ENCODE measurements around the gene FRMD4A.
"Not testable (repeated sequence)": the region's sequence is repeated elsewhere in the genome, so short reads cannot be mapped to it uniquely, and the experiment has no call there.

FRMD4A gene

DNA sequence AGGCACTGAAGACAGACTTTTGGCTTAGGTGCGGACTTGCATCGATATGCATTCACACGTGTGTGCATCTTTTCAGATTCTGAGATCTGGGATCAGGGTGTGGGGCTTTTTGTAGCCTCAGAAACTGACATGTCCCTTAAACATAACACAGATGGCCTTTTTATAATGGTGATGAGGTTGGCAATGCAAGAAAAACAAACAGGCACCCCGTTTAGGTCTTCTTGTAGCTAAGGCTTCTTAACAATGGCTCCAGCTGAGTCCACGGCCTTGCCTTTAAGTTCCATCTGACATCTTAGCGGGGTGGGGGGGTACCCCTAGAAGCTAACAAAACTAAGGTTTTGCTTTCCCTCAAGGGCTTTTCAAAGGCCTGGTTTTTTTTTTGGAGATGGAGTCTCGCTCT, 597.7 kb downstream of the FRMD4A start:
- no peak for FAIRE-seq

DNA sequence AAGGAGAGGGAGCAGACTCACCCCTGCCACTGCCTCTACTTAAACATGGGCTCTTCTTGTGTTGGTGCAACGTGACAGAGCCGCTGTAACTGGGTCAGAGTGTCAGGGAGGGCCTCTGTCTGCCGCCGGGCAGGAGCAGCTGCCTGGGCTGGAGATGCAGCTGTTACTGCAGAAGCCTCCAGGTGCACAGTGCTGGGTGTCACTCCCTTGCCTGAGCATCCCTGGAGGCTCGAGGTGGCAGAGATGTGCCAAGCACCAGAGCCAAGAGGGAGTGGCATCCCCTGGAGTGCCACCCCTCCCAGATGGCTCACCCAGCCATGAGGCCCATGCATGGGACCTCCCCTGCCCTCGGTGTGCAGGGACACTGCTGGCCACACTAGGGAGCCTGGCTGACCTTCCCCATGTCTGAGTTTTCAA, 598.3 kb downstream of the FRMD4A start:
- FAIRE-seq: no peak

- no peak for FAIRE-seq
Measured at GRCh38 chr10:13731799-13732198, 598.9 kb downstream of the FRMD4A start.

DNA sequence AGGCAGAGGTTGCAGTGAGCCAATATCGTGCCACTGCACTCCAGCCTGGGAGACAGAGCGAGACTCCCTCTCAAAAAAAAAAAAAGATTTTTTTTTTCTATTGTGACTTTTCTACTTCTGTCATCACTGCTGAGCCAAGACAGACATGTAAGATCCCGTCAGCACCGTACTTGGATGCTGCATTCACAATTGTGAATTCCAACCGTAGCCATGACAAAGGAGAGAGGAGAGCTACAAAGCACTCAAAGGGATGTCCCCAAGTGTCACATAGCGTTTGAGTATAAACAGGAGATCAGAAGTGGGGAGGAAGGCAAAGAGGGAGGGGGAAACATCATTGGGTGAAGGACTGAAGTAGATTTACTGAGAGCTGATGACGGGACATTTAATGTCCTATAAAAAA, 599.8 kb downstream of the FRMD4A start:
- FAIRE-seq: no peak

DNA sequence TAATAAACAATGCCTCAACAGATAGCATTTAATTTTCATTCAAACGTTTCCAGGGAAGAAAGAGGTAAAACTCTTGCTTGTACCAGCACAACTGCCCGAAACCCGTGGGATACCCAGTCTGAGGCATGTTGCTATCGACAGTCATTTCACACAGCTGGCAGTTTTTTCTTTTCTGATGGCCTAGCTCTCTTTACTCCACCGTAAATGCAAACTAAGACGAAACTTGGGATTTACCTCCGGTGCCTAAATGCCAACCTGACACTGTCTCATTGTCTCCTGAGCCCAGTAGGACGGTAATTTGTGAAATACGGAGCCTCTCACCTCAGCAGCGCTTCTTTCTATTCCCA, 600.4 kb downstream of the FRMD4A start:
- no peak for FAIRE-seq

- no peak for FAIRE-seq
Measured at GRCh38 chr10:13729586-13730305, 601.0 kb downstream of the FRMD4A start.

DNA sequence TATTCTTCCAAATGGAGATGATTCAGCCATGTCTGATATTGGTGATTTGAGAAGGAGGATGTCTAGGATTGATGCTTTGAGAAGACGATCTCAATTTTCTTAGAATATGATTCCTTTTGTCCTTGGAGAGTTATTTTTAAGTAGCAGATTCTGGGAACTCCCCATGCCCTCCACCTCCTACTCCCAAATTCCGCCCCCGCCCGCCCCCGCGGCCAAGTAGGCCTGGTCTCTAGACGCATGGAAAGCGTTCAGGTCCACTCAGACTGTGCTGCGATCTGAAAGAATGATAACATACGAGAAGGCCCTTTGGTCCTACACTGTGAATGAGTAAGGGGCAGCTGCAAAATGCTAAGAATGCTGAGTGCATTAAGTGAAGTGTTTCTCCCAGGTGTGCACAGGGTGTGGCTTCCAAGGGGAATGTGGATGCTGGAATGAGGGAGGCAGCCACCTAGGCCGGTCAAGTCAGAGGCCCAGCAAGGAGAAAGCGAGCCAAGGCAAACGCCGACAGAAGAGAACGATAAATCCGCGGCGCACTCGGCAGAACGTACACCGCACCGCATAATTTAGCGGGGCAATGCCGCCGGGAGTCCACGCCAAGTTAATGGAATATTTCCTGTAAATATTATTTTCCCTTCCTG, 601.7 kb downstream of the FRMD4A start:
- FAIRE-seq: no peak

- no peak for FAIRE-seq
Measured at GRCh38 chr10:13725594-13725993, 605.1 kb downstream of the FRMD4A start.

- FAIRE-seq: peak; percentile 93
Measured at GRCh38 chr10:13724484-13724883, 606.2 kb downstream of the FRMD4A start.

DNA sequence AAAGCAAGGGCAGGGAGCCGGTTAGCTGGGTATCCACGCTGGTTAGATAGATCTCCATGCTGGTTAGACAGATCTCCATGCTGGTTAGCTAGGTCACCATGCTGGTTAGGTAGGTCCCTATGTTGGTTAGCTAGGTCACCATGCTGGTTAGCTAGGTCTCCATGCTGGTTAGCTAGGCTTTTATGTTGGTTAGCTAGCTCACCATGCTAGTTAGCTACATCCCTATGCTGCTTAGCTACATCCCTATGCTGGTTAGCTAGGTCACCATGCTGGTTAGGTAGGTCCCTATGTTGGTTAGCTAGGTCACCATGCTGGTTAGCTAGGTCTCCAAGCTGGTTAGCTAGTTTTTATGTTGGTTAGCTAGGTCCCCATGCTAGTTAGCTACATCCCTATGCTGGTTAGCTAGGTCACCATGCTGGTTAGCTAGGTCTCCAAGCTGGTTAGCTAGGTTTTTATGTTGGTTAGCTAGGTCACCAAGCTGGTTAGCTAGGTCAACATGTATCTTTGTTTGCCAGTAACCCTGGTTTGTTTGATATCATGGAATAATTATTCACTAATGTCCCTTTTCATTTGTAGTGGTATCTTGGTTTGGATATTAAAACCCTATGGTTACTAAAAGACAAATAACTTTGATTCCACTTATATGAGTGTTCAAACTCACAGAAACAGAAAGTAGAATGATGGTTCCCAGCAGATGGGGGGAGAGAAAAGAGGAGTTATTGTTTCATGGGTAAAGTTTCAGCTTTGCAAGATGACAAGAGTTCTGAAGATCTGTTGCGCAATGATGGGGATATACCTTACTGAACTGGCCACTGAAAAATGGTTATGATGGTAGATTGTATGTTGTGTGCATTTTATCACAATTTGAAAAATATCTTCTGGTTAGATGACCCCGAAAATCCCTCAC, 607.7 kb downstream of the FRMD4A start:
- no peak for FAIRE-seq

- no peak for FAIRE-seq
Measured at GRCh38 chr10:13721486-13721885, 609.2 kb downstream of the FRMD4A start.

DNA sequence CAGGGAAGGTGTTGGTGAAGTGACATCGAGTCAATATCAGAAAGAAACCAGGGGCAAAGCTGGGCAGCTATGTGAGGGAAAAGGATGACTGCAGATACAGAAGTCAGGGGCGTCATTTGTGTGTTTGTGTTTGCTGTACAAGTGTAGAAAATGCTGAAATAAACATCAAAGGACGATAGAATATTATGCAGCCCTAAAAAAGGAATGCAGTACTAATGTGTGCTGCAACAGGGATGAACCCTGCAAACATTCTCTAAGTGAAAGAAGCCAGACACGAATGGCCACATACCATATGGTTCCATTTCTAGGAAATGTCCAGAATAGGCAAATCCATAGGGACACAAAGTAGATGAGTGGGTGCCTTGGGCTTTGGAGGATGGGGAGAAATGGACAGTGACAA, 610.0 kb downstream of the FRMD4A start:
- FAIRE-seq: no peak

GRCh38 chr10:13719425-13719824, 611.3 kb downstream of the FRMD4A start:
- no peak for FAIRE-seq

DNA sequence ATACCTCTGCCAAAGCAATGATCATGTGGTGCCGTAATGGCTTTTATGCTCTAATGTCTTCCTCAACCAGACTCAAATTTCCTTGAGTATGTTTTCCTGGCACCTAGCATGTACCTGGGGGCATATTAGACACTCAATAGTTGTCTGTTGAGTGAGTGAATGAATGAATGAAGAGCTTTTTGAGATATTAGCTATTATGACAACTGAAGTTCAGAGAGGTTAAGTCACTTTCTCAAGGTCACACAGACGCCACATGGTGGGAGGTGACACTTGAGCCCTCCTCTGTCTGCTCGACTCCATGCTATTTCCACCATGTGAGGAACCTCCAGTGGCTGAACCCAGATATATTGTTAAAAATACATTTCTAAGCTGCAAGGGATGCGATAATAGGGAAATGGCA, 611.9 kb downstream of the FRMD4A start:
- no peak for FAIRE-seq

- FAIRE-seq: no peak
Measured at GRCh38 chr10:13717936-13718772, 612.6 kb downstream of the FRMD4A start.

DNA sequence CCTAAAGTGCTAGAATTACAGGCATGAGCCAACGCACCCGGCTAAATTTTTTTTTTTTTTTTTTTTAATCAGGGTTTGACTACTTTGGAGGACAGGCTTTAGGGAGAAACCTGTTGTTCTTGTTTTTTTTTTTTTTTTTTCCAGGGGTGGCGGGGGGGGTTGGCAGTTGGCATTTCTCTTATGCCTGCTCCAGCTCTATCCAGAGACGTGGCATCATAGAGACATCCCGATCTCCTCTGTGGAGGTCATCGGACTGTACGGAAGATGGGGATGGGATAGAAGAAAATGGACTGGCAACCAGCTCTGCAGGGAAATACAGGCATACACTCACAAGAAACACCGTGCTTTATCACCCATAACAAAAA, 613.2 kb downstream of the FRMD4A start:
- FAIRE-seq: no peak

- no peak for FAIRE-seq
Measured at GRCh38 chr10:13716081-13717071, 614.3 kb downstream of the FRMD4A start.

- not testable (repeated sequence) for FAIRE-seq
Measured at GRCh38 chr10:13715596-13715995, 615.1 kb downstream of the FRMD4A start.

DNA sequence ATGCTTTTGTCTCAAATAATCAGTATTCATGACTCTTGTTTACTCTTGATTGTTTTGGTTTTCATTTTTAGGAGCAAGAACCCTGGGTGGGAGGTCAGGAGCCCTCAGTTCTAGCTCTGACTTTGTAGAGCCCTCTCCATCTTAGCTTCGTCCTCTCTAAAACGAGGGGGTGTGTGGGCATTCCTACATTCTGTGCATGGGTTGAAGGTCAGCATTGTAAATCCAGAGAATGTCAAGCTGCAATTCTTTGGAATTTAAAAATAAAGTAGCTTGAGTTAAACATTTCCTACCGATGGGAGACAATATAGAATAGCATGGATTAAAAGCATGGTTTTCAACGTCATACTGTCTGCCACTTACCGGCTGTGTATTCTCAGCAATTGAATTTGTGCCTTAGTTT, 615.6 kb downstream of the FRMD4A start:
- FAIRE-seq: no peak

- no peak for FAIRE-seq
Measured at GRCh38 chr10:13712837-13713581, 617.7 kb downstream of the FRMD4A start.

DNA sequence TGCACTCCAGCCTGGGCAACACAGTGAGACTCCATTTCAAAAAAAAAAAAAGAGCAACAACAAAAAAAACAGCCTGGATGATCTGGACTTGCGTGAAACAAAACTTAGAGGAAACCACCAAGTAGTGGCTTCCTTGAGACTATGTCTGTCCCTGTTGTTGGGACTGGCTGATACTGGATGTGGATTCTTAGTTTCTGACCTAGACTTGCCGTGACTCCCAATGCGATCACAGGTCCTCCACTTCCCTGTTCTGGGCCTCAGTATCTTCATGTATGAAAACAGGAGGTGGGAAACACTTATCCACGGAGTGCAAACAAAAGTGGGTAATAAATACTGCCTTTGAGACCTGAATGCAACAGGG, 618.3 kb downstream of the FRMD4A start:
- no peak for FAIRE-seq

Measured in endometrium (tissue), 2 donors.